Suprapubic skin (tissue), 3 donors: Measurements from ENCODE around the gene TFE3.

Experiments used
- EP300 ChIP-seq: sonication (generic); formaldehyde crosslinking; IDR thresholded peaks from one replicate; pipeline ENCODE4 v1.6.1; 2017; ENCODE audit warnings: antibody characterized with exemption
- POLR2A ChIP-seq, 2 donors: fragments of 450-650 bp; IDR thresholded peaks; one replicate each; pipeline ENCODE4 v1.6.1; 2017; ENCODE audit warnings: antibody characterized with exemption in 2 of 2, mild to moderate bottlenecking in 2 of 2, moderate library complexity in 2 of 2
- TF ChIP-seq, protein P1 (sequence below), 2 donors: fragments of 200-600 bp in 1 of 2; fragments of 450-650 bp in 1 of 2; sonication (generic) in 1 of 2; IDR thresholded peaks; one replicate each; pipeline ENCODE4 v1.5.1; 2016 to 2019; ENCODE audit warnings: antibody characterized with exemption in 2 of 2, mild to moderate bottlenecking in 1 of 2, moderate library complexity in 1 of 2

DNA sequence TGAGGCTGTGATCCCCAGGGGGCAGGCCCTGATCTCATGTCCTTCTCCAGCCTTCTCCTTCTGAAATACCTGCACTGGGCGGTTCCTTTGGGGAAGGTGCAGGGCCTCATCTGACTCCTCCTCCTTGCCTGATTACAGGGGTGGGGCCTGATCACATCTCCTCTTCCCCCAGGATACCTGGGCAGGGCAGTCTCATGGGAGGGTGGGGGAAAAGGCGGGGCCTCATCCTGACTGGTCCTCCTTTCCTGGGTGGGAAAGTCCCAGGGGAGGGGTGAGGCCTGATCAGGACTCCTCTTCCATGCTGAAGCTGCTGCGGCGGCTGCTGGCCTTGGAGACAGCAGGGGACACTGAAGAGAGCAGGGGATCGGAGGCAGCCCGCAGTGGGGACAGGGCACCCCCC is 13.3 kb downstream of the TFE3 start:
- TF ChIP-seq, protein P1, sequence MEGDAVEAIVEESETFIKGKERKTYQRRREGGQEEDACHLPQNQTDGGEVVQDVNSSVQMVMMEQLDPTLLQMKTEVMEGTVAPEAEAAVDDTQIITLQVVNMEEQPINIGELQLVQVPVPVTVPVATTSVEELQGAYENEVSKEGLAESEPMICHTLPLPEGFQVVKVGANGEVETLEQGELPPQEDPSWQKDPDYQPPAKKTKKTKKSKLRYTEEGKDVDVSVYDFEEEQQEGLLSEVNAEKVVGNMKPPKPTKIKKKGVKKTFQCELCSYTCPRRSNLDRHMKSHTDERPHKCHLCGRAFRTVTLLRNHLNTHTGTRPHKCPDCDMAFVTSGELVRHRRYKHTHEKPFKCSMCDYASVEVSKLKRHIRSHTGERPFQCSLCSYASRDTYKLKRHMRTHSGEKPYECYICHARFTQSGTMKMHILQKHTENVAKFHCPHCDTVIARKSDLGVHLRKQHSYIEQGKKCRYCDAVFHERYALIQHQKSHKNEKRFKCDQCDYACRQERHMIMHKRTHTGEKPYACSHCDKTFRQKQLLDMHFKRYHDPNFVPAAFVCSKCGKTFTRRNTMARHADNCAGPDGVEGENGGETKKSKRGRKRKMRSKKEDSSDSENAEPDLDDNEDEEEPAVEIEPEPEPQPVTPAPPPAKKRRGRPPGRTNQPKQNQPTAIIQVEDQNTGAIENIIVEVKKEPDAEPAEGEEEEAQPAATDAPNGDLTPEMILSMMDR (IDR thresholded peaks at IDR 0.05) = no peak
- TF ChIP-seq EP300 = no peak
- TF ChIP-seq POLR2A (IDR thresholded peaks at IDR 0.05) = no peak
